SK-N-SH (cell line): Measurements from ENCODE around the gene BTF3.

ENCODE experiments used
- CHD2 ChIP-seq: fragments of 150-350 bp; IDR thresholded peaks from 2 replicates; pipeline ENCODE4 v1.6.1; 2018; ENCODE audit warnings: low read length; ENCODE audit not compliant: partially characterized antibody
- EP300 ChIP-seq, 2 experiments: IDR thresholded peaks; 2 replicates each; pipeline versions ENCODE4 v1.4.0 to v1.6.1; 2012; ENCODE audit warnings: borderline replicate concordance in 1 of 2, low read depth in 1 of 2, low read length in 1 of 2
- EZH2phosphoT487 ChIP-seq: fragments of 200-600 bp; sonication (generic); IDR thresholded peaks from 2 replicates; pipeline ENCODE4 v1.6.1; 2017; ENCODE audit warnings: low read depth, mixed run types, mild to moderate bottlenecking, antibody characterized with exemption, moderate library complexity, borderline replicate concordance
- FOXJ3 ChIP-seq: sonication (generic); formaldehyde crosslinking; IDR thresholded peaks from 2 replicates; pipeline ENCODE4 v1.5.1; 2020; ENCODE audit warnings: mild to moderate bottlenecking, missing genetic modification reagents
- JUND ChIP-seq: IDR thresholded peaks from 2 replicates; pipeline ENCODE4 v1.4.0; 2012
- POLR2AphosphoS5 ChIP-seq: IDR thresholded peaks from 2 replicates; pipeline ENCODE4 v1.6.1; 2012; ENCODE audit warnings: low read depth, low read length
- RAD21 ChIP-seq: IDR thresholded peaks from 2 replicates; pipeline ENCODE4 v1.6.1; 2012; ENCODE audit warnings: mild to moderate bottlenecking, low read length
- RFX5 ChIP-seq: IDR thresholded peaks from 2 replicates; pipeline ENCODE4 v1.6.1; 2012; ENCODE audit warnings: mild to moderate bottlenecking, improper control_type of control experiment, low read length
- SMC3 ChIP-seq: IDR thresholded peaks from 2 replicates; pipeline ENCODE4 v1.6.1; 2012; ENCODE audit warnings: low read depth, low read length, improper control_type of control experiment
- TF ChIP-seq, protein P1 (sequence below): fragments of 200-600 bp; sonication (generic); IDR thresholded peaks from 2 replicates; pipeline ENCODE4 v1.6.1; 2017; ENCODE audit warnings: antibody characterized with exemption, mild to moderate bottlenecking, moderate library complexity
- TF ChIP-seq, protein P2 (sequence below): fragments of 150-350 bp; IDR thresholded peaks from 2 replicates; pipeline ENCODE4 v1.6.1; 2016; ENCODE audit warnings: mild to moderate bottlenecking, low read depth, low read length
- TF ChIP-seq, protein P3 (sequence below): IDR thresholded peaks from 2 replicates; pipeline ENCODE4; 2012
- TF ChIP-seq, protein P4 (sequence below): IDR thresholded peaks from 2 replicates; pipeline ENCODE4 v1.6.1; 2012; ENCODE audit warnings: mild to moderate bottlenecking, low read depth, low read length, moderate library complexity

DNA sequence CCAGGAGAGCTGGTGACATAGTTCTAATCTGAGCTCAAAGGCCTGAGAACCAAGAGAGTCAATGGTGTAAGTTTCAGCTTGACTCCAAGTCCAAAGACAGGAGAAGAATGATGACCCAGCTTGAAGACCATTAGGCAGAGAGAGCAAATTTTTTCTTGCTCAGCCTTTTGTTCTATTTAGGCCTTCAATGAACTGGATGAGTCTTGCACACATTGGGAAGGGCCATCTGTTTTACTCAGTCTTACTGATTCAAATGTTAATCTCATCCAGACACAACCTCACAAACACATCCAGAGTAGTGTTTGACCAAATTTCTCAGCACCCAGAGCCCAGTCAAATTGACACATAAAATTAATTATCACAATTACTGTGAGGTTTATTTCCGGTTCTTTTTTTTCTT, 7.1 kb upstream of the BTF3 start:
- TF ChIP-seq FOXJ3 (CRISPR knock-in tag) (no peak), EZH2phosphoT487 (no peak), RAD21 (no peak), CHD2 (no peak), SMC3 (no peak), JUND (no peak), EP300 (IDR thresholded peaks at IDR 0.05; ENCODE audit: borderline replicate concordance in 1 of 2, low read depth in 1 of 2, low read length in 1 of 2) (no peak), RFX5 (no peak), POLR2AphosphoS5 (no peak)
- TF ChIP-seq, protein P1, sequence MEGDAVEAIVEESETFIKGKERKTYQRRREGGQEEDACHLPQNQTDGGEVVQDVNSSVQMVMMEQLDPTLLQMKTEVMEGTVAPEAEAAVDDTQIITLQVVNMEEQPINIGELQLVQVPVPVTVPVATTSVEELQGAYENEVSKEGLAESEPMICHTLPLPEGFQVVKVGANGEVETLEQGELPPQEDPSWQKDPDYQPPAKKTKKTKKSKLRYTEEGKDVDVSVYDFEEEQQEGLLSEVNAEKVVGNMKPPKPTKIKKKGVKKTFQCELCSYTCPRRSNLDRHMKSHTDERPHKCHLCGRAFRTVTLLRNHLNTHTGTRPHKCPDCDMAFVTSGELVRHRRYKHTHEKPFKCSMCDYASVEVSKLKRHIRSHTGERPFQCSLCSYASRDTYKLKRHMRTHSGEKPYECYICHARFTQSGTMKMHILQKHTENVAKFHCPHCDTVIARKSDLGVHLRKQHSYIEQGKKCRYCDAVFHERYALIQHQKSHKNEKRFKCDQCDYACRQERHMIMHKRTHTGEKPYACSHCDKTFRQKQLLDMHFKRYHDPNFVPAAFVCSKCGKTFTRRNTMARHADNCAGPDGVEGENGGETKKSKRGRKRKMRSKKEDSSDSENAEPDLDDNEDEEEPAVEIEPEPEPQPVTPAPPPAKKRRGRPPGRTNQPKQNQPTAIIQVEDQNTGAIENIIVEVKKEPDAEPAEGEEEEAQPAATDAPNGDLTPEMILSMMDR = no peak
- TF ChIP-seq, protein P2, sequence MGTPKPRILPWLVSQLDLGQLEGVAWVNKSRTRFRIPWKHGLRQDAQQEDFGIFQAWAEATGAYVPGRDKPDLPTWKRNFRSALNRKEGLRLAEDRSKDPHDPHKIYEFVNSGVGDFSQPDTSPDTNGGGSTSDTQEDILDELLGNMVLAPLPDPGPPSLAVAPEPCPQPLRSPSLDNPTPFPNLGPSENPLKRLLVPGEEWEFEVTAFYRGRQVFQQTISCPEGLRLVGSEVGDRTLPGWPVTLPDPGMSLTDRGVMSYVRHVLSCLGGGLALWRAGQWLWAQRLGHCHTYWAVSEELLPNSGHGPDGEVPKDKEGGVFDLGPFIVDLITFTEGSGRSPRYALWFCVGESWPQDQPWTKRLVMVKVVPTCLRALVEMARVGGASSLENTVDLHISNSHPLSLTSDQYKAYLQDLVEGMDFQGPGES = no peak
- TF ChIP-seq, protein P3, sequence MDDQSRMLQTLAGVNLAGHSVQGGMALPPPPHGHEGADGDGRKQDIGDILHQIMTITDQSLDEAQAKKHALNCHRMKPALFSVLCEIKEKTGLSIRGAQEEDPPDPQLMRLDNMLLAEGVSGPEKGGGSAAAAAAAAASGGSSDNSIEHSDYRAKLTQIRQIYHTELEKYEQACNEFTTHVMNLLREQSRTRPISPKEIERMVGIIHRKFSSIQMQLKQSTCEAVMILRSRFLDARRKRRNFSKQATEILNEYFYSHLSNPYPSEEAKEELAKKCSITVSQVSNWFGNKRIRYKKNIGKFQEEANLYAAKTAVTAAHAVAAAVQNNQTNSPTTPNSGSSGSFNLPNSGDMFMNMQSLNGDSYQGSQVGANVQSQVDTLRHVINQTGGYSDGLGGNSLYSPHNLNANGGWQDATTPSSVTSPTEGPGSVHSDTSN = no peak
- TF ChIP-seq, protein P4, sequence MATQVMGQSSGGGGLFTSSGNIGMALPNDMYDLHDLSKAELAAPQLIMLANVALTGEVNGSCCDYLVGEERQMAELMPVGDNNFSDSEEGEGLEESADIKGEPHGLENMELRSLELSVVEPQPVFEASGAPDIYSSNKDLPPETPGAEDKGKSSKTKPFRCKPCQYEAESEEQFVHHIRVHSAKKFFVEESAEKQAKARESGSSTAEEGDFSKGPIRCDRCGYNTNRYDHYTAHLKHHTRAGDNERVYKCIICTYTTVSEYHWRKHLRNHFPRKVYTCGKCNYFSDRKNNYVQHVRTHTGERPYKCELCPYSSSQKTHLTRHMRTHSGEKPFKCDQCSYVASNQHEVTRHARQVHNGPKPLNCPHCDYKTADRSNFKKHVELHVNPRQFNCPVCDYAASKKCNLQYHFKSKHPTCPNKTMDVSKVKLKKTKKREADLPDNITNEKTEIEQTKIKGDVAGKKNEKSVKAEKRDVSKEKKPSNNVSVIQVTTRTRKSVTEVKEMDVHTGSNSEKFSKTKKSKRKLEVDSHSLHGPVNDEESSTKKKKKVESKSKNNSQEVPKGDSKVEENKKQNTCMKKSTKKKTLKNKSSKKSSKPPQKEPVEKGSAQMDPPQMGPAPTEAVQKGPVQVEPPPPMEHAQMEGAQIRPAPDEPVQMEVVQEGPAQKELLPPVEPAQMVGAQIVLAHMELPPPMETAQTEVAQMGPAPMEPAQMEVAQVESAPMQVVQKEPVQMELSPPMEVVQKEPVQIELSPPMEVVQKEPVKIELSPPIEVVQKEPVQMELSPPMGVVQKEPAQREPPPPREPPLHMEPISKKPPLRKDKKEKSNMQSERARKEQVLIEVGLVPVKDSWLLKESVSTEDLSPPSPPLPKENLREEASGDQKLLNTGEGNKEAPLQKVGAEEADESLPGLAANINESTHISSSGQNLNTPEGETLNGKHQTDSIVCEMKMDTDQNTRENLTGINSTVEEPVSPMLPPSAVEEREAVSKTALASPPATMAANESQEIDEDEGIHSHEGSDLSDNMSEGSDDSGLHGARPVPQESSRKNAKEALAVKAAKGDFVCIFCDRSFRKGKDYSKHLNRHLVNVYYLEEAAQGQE = no peak
